Uterus (tissue), 2 donors: ENCODE measurements around the gene RXRG.

Experiments
- CTCF ChIP-seq, 4 experiments: fragments of 200-600 bp in 2 of 4; fragments of 450-650 bp in 2 of 4; sonication (generic) in 2 of 4; IDR thresholded peaks; one replicate each; pipeline ENCODE4 v1.5.1; 2016 to 2019; ENCODE audit warnings: antibody characterized with exemption in 4 of 4, mild to moderate bottlenecking in 2 of 4, moderate library complexity in 1 of 4
- POLR2A ChIP-seq, 2 donors: fragments of 450-650 bp; IDR thresholded peaks; one replicate each; pipeline ENCODE4 v1.6.1; 2016; ENCODE audit warnings: antibody characterized with exemption in 2 of 2, mild to moderate bottlenecking in 1 of 2, moderate library complexity in 1 of 2

- TF ChIP-seq CTCF (IDR thresholded peaks at IDR 0.05) (no peak), POLR2A (IDR thresholded peaks at IDR 0.05) (no peak)
Observed at GRCh38 chr1:165455111-165455510, 10.2 kb upstream of the RXRG start.
